ENCODE measurements around the gene TUT4.

DNA sequence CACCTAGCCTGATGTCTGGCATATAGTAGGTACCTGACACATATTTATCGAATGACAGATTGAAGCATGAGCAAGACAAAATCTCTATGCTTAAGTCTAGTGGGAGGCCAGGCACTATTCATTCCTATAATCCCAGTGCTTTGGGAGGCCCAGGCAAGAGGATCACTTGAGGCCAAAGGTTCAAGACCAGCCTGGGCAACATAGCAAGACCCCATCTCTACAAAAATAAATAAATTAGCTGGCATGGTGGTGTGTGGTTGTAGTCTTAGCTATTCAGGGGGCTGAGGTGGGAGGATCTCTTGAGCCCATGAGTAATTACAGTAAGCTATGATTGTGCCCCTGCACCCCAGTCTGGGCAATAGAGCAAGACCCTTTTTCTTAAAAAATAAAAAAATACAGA is 23.2 kb upstream of the TUT4 start:
- TF ChIP-seq, protein P1, sequence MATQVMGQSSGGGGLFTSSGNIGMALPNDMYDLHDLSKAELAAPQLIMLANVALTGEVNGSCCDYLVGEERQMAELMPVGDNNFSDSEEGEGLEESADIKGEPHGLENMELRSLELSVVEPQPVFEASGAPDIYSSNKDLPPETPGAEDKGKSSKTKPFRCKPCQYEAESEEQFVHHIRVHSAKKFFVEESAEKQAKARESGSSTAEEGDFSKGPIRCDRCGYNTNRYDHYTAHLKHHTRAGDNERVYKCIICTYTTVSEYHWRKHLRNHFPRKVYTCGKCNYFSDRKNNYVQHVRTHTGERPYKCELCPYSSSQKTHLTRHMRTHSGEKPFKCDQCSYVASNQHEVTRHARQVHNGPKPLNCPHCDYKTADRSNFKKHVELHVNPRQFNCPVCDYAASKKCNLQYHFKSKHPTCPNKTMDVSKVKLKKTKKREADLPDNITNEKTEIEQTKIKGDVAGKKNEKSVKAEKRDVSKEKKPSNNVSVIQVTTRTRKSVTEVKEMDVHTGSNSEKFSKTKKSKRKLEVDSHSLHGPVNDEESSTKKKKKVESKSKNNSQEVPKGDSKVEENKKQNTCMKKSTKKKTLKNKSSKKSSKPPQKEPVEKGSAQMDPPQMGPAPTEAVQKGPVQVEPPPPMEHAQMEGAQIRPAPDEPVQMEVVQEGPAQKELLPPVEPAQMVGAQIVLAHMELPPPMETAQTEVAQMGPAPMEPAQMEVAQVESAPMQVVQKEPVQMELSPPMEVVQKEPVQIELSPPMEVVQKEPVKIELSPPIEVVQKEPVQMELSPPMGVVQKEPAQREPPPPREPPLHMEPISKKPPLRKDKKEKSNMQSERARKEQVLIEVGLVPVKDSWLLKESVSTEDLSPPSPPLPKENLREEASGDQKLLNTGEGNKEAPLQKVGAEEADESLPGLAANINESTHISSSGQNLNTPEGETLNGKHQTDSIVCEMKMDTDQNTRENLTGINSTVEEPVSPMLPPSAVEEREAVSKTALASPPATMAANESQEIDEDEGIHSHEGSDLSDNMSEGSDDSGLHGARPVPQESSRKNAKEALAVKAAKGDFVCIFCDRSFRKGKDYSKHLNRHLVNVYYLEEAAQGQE (IDR thresholded peaks at IDR 0.05; ENCODE audit: insufficient read depth in 1 of 2, low read depth in 2 of 2, low read length in 2 of 2), result no peak
- TF ChIP-seq SIN3A (IDR thresholded peaks at IDR 0.05; ENCODE audit: borderline replicate concordance, insufficient read depth, low read length) (no peak), TAF1 (IDR thresholded peaks at IDR 0.05; ENCODE audit: borderline replicate concordance, insufficient read depth, low read length) (no peak), POLR2AphosphoS5 (IDR thresholded peaks at IDR 0.05; ENCODE audit: low read depth, low read length) (no peak), FOXP2 (optimal IDR thresholded peaks at IDR 0.05; ENCODE audit: borderline replicate concordance, extremely low read depth, extremely low read length, insufficient read depth) (no peak)

Data from PFSK-1 (cell line).